BLaER1 (cell line): Measurements from ENCODE around the gene TBXAS1.

ENCODE experiments used
- H3K27ac ChIP-seq: shearing (Covaris generic); formaldehyde crosslinking; 2 replicates; pipeline ENCODE4 v1.8.1; 2022
- H3K27me3 ChIP-seq: shearing (Covaris generic); formaldehyde crosslinking; 2 replicates; pipeline ENCODE4 v1.8.1; 2022
- H3K36me3 ChIP-seq: shearing (Covaris generic); formaldehyde crosslinking; 2 replicates; pipeline ENCODE4 v1.8.1; 2022
- H3K4me1 ChIP-seq: shearing (Covaris generic); formaldehyde crosslinking; 2 replicates; pipeline ENCODE4 v1.8.1; 2022
- H3K4me2 ChIP-seq: shearing (Covaris generic); formaldehyde crosslinking; 2 replicates; pipeline ENCODE4 v1.8.1; 2022
- H3K4me3 ChIP-seq: shearing (Covaris generic); formaldehyde crosslinking; 2 replicates; pipeline ENCODE4 v1.8.1; 2022
- H3K9ac ChIP-seq: shearing (Covaris generic); formaldehyde crosslinking; 2 replicates; pipeline ENCODE4 v1.8.1; 2022
- H3K9me3 ChIP-seq: shearing (Covaris generic); formaldehyde crosslinking; 2 replicates; pipeline ENCODE4 v1.8.1; 2022
- H4K20me1 ChIP-seq: shearing (Covaris generic); formaldehyde crosslinking; 2 replicates; pipeline ENCODE4 v1.8.1; 2022
- Cebpa-rat ChIP-seq: shearing (Covaris generic); IDR thresholded peaks from 2 replicates; pipeline ENCODE4 v1.8.1; 2022

Gene TBXAS1

DNA sequence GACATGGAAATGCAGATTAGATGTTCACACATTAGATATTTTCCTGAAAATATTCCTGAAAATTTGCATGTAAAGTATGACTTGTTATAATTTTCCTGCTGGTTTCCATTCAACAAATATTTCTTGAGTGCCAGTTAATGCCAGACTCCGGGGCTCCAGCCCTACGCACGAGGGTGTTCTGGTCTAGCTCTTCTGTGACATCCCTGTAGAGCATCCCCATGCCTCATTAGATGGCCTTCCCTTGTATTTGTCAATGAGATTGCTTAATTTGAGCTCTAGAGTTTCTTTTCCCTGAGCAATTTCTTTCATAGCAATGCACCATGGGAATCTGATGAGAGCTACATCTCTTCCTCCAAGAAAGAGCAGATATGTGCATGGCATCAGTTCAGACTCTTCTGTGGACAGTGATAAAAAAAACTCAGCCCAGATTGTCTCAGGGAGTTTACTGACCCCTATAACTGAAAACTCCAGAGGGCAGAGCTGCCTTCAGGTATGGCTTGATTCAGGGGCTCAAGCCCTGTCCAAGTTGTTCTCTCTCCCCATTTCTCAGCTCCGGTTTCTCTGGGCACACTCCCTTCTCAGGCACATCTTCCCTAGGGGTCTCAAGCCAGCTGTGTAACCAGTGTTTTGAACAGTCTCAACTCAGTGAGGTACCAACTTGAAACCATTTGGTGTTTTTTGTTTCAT, 137.0 kb downstream of the TBXAS1 start:
- Histone ChIP-seq H3K27ac (no peak overlapping the region), H3K4me1 (no peaks in the 10 kb centered on the region), H3K4me2 (no peak overlapping the region), H3K27me3 (no peaks in the 10 kb centered on the region), H3K9ac (no peak overlapping the region), H3K9me3 (no peaks in the 10 kb centered on the region), H3K36me3 (no peaks in the 10 kb centered on the region), H4K20me1 (no peaks in the 10 kb centered on the region), H3K4me3 (no peak overlapping the region)
- TF ChIP-seq Cebpa-rat, result no peak

- no peak overlapping the region for H3K27ac ChIP-seq
- H3K9ac ChIP-seq, result no peak overlapping the region
- no peak overlapping the region for H3K4me3 ChIP-seq
- H3K4me2 ChIP-seq, result no peak overlapping the region
- H3K36me3 ChIP-seq, result no peaks in the 10 kb centered on the region
- no peaks in the 10 kb centered on the region; the same call in 1 of the 2 replicates for H3K4me1 ChIP-seq
- no peaks in the 10 kb centered on the region for H3K27me3 ChIP-seq
- H4K20me1 ChIP-seq, result no peaks in the 10 kb centered on the region
- TF ChIP-seq Cebpa-rat, result no peak
- H3K9me3 ChIP-seq, result no peaks in the 10 kb centered on the region
Measured at GRCh38 chr7:139966949-139967348, 137.9 kb downstream of the TBXAS1 start.

DNA sequence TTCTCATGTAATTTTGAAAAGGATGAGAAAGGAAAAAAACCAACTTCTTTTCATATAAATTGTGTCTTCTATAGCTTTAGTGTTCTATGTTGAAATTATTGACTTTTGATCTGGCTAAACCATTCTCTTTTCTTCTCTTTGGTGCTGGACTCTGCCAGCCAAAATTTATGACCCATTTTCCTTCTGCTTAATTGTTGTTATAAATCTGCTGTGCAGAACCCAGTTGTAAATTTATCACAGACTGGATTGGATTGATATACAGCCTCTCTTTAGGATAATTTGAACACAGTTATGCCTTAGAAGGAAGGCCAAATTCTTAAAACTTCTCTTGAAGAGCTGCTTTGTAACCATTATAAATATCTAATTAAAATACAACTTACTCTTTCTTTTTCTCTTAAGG, 139.9 kb downstream of the TBXAS1 start:
- Histone ChIP-seq H3K9me3 (no peaks in the 10 kb centered on the region), H3K4me3 (no peak overlapping the region)
- TF ChIP-seq Cebpa-rat, result no peak

DNA sequence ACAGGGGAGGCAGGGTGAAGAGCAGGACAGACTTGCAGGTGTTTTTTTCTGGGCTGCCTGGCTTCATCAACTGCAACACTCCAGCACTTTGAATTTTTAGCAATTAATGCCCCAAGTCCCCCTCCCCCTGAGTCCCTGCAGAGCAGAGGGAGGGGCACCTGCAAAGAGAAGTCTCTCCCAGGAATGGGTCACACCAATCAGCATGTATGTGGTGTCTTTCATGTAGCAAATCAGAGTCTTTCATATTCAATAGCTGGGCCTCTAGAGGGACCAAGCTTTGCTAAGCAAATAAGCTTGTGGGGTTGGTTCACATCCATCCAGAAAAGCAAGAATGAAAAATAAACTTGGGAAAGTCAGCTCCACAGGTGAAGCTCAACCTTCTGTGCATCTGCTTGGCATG, 143.0 kb downstream of the TBXAS1 start:
- Histone ChIP-seq H3K36me3 (no peaks in the 10 kb centered on the region), H3K4me3 (no peak overlapping the region), H3K27me3 (no peaks in the 10 kb centered on the region), H3K9me3 (peaks cover 6% of the 10 kb centered on the region; the same call in 1 of the 2 replicates), H3K9ac (no peak overlapping the region), H3K4me1 (peaks cover 18% of the 10 kb centered on the region), H3K27ac (no peak overlapping the region), H4K20me1 (no peaks in the 10 kb centered on the region), H3K4me2 (no peak overlapping the region)
- TF ChIP-seq Cebpa-rat, result no peak

More for the DNA sequence above, 139.9 kb downstream of the TBXAS1 start:
- no peaks in the 10 kb centered on the region for H4K20me1 ChIP-seq
- no peaks in the 10 kb centered on the region for H3K27me3 ChIP-seq
- H3K9ac ChIP-seq, result no peak overlapping the region
- no peak overlapping the region for H3K27ac ChIP-seq
- no peaks in the 10 kb centered on the region; the same call in 1 of the 2 replicates for H3K4me1 ChIP-seq
- H3K36me3 ChIP-seq, result no peaks in the 10 kb centered on the region
- no peak overlapping the region for H3K4me2 ChIP-seq

GRCh38 chr7:139973101-139974050, 144.3 kb downstream of the TBXAS1 start:
- Histone ChIP-seq H3K9me3 (peaks cover 11% of the 10 kb centered on the region; the same call in 1 of the 2 replicates), H3K27ac (no peak overlapping the region), H3K9ac (no peak overlapping the region), H3K4me2 (no peak overlapping the region), H3K4me3 (no peak overlapping the region), H3K4me1 (peaks cover 24% of the 10 kb centered on the region), H3K36me3 (no peaks in the 10 kb centered on the region), H3K27me3 (no peaks in the 10 kb centered on the region), H4K20me1 (no peaks in the 10 kb centered on the region)
- no peak for TF ChIP-seq Cebpa-rat

DNA sequence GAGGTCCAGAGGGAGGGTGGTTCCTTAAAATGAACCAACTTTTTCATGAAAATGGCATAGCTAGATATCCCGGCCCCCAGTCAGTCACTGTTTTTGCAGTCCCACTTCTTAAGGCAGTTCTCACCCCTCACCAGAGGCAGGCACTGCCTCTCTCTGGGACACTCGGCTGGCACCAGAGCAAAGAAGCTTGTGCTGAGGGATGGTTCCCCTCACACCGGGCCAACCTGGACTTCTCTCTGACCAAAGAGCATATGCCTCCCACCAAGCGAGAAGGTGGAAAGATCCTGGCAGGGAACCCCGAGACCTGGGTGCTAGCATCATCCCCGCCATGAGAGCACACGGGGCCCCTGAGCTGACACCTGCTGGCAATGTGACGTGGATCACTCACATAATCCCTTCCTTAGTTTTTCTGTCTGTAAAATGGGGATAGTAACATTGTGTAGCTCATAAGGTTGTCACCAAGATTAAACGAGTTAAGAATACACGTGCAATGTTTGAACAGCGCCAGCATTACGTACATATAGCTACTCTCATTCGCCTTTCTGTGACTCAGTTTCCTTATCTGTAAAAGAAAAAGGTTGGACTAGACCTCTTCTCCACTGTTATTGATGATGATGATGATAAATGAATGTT, 145.2 kb downstream of the TBXAS1 start:
- TF ChIP-seq Cebpa-rat, result no peak
- Histone ChIP-seq H3K9me3 (peaks cover 11% of the 10 kb centered on the region; the same call in 1 of the 2 replicates), H3K4me3 (no peak overlapping the region), H3K4me2 (no peak overlapping the region), H3K36me3 (no peaks in the 10 kb centered on the region), H3K4me1 (peaks cover 24% of the 10 kb centered on the region), H3K27ac (no peak overlapping the region), H4K20me1 (no peaks in the 10 kb centered on the region), H3K27me3 (no peaks in the 10 kb centered on the region), H3K9ac (no peak overlapping the region)

DNA sequence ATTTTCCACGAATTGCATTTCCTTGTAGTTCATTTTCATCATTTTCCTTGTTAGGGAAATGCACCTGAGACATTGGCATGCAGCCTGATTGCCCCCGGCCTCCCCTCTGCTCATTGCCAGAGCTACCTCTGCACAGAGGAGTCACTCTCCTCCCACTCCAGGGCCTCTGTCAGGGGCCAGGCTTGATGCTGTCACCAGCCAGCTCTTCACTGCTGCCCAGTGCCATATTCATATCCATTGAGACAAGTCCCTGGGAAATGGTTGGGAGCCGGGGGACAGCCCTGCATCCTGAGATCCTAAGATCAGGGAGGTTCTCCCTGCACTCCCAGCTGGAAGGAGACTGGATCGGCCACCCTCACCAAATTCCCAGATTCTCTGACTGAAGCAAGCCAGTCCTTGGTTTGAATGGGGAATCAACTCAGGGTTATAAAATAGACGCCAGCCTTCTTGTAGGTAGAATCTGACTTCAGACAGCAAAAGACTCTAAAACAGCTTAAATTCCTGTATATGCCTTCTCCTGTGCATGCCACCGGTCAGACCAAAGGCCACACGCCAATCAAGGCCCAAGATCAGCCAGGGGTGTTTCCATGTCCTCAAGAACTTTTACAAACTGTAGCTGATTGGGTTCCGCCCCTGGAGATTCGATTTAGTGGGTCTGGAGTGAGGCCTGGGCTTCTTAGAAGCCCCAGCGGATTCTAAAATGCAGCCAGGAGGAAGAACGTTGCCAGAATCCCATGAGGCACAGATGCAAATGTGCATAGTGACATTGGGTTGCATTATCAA, 147.2 kb downstream of the TBXAS1 start:
- Histone ChIP-seq H3K4me1 (peaks cover 37% of the 10 kb centered on the region), H3K4me2 (peak overlapping the region; percentile 68), H3K27ac (peak overlapping the region; percentile 36), H3K36me3 (no peaks in the 10 kb centered on the region), H3K4me3 (peak overlapping the region; percentile 43), H3K27me3 (no peaks in the 10 kb centered on the region), H4K20me1 (no peaks in the 10 kb centered on the region), H3K9ac (no peak overlapping the region), H3K9me3 (peaks cover 11% of the 10 kb centered on the region; the same call in 1 of the 2 replicates)
- TF ChIP-seq Cebpa-rat, result no peak

- Histone ChIP-seq H4K20me1 (no peaks in the 10 kb centered on the region), H3K9me3 (peaks cover 11% of the 10 kb centered on the region; the same call in 1 of the 2 replicates), H3K4me3 (peak overlapping the region; percentile 43), H3K27ac (peak overlapping the region; percentile 36), H3K9ac (no peak overlapping the region), H3K4me2 (peak overlapping the region; percentile 68), H3K4me1 (peaks cover 37% of the 10 kb centered on the region), H3K36me3 (no peaks in the 10 kb centered on the region), H3K27me3 (no peaks in the 10 kb centered on the region)
- no peak for TF ChIP-seq Cebpa-rat
Measured at GRCh38 chr7:139976838-139977656, 148.0 kb downstream of the TBXAS1 start.
